ENCODE results near the gene TBCB. TPM values are rescaled to one million over a fixed set of nuclear protein-coding genes. Genes with fewer than 3 reads are reported as not detected.

TBCB gene
- total and polyA plus RNA-seq, 2 of the 4 experiments (the other 2 are of a cell fraction) = 182 to 269 TPM

GRCh38 chr19:36073121-36073876 is 42.0 kb upstream of the TBCB start:
- no peaks in the 10 kb centered on the region for H3K9me3 ChIP-seq (ENCODE audit: control insufficient read depth, insufficient read depth, low read length)
- WGBS, 2 experiments (ENCODE audit: extremely low coverage in 2 of 2, insufficient read length in 1 of 2) = 97% methylated on average over 4 of the region's 10 CpGs; no CpG with 5 or more reads in 1 of the 2 experiments
- peaks cover 13 to 24% of the 10 kb centered on the region in 2 experiments for H3K79me1 ChIP-seq (ENCODE audit: low read depth in 1 of 2, low read length in 2 of 2)
- no peak overlapping the region for H3K18ac ChIP-seq (ENCODE audit: low read depth, low read length)
- H3K9me1 ChIP-seq (ENCODE audit: insufficient read depth, low read length) = peaks cover 7% of the 10 kb centered on the region; the same call in 1 of the 2 replicates
- no peak overlapping the region for H3K9ac ChIP-seq (ENCODE audit: low read depth, low read length)
- H3K14ac ChIP-seq (replicated peaks; ENCODE audit: low read depth, low read length) = no peak overlapping the region
- ChIA-PET CTCF (no interaction called here), POLR2A (ENCODE audit: unreplicated experiment) (no interaction called here)
- H4K8ac ChIP-seq (ENCODE audit: low read depth in 2 of 2, low read length in 2 of 2) = no peak overlapping the region
- H3K36me3 ChIP-seq (ENCODE audit: control insufficient read depth, insufficient read depth, low read length) = 0 out of 2 replicates have a peak, but pooled peaks cover 1% of the 10 kb centered on the region
- TF ChIP-seq NFE2L2 (IDR thresholded peaks at IDR 0.05; ENCODE audit: low read depth, low read length) (no peak), RFX5 (IDR thresholded peaks at IDR 0.05; ENCODE audit: low read depth, low read length) (no peak), MAFK (IDR thresholded peaks at IDR 0.05; ENCODE audit: low read depth, low read length) (no peak), CTCF (conservative IDR thresholded peaks at IDR 0.05; ENCODE audit: low read depth, low read length) (no peak)
- no peak overlapping the region for H4K5ac ChIP-seq (ENCODE audit: low read depth, low read length)
- no peak overlapping the region for H3K23ac ChIP-seq (ENCODE audit: low read depth, low read length)
- H2AK9ac ChIP-seq (replicated peaks; ENCODE audit: low read depth, low read length, poor library complexity) = no peak overlapping the region
- H4K91ac ChIP-seq (ENCODE audit: insufficient read depth, low read depth, low read length) = no peak overlapping the region
- no peak overlapping the region for H3K4me2 ChIP-seq (ENCODE audit: low read depth, low read length)
- no TSS peak for BruUV-seq (replicated peaks)
- no peak overlapping the region for H3K4me3 ChIP-seq (ENCODE audit: insufficient read depth, low read depth, low read length)
- no peak overlapping the region for H2BK5ac ChIP-seq (ENCODE audit: low read depth, low read length, poor library complexity, severe bottlenecking)
- in situ Hi-C loops (cut with MboI; ENCODE audit: low sequenced_read_pairs) = no loop called here
- H2AK5ac ChIP-seq (ENCODE audit: low read depth, low read length) = no peak overlapping the region
- intact Hi-C loops (cut with micrococcal nuclease) = no loop called here
- ATAC-seq (ENCODE audit: low read depth) = no peak
- no peak overlapping the region for H2AFZ ChIP-seq (replicated peaks; ENCODE audit: low read length, poor library complexity)
- no peak for DNase-seq
- H3K56ac ChIP-seq (ENCODE audit: extremely low read depth, insufficient read depth, low read length) = no peak overlapping the region
- dilution Hi-C loops (cut with HindIII; ENCODE audit: low sequenced_read_pairs, unreplicated experiment) = no loop called here
- H2BK20ac ChIP-seq (ENCODE audit: low read depth, low read length) = no peak overlapping the region
- H2BK15ac ChIP-seq (ENCODE audit: low read depth, low read length) = no peak overlapping the region
- no peak overlapping the region for H2BK120ac ChIP-seq (ENCODE audit: low read depth, low read length)
- H3K27ac ChIP-seq (ENCODE audit: insufficient read depth, low read length) = no peak overlapping the region
- H3K4me1 ChIP-seq (ENCODE audit: control insufficient read depth, insufficient read depth, low read length) = no peaks in the 10 kb centered on the region
- H3K4ac ChIP-seq (ENCODE audit: low read depth, low read length) = no peak overlapping the region
- no peaks in the 10 kb centered on the region for H3K27me3 ChIP-seq (ENCODE audit: control insufficient read depth, insufficient read depth, low read length)
- peaks cover 29% of the 10 kb centered on the region; the same call in 1 of the 2 replicates for H4K20me1 ChIP-seq (ENCODE audit: insufficient read depth, low read length)
